IPS-18c (cell line): ENCODE measurements around the gene FABP6.

Experiments used
- H3K4me3 ChIP-seq: 2 replicates; pipeline ENCODE4 v1.7.0; 2013; ENCODE audit warnings: low read depth, mild to moderate bottlenecking, low read length, moderate library complexity; ENCODE audit not compliant: insufficient read depth
- H3K9me3 ChIP-seq: one replicate; pipeline ENCODE4 v1.6.1; 2013; ENCODE audit warnings: mild to moderate bottlenecking, low read length, moderate library complexity; ENCODE audit not compliant: control insufficient read depth, insufficient read depth

FABP6 gene

DNA sequence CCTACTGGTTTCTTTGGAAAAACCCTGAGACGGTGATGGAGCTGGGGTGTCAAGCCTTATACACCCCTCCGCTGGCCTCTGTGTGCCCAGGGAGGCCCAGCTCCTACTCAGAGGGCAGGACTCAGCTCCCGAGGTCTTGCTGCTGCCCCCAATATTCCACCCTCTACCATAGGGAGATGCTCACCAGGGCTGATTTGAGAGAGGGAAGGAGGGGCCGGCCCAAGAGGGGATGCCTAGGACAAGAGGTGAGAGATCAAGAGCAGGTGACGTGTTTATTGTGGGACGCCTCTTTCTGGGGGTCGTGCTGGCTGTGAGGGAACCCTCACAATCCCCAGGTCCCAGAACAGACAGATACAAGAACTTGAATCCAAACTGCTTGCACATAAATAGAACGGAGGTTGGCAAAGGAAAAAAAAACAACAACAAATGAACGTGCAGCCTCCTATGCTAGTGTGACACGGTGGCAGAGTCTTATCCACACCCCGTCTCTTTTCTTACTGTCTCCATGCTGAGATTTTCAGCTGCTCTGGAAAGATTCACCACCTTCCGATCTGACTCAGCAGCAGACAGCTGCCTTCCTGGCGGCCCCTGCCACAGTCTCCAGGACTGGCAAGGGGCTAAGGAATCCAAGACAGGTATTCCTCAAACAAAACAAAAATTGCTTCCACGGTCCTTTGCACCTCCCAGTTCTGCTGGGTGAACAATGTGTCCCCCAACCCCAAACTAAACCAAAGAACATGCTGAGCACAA lies 22.3 kb downstream of the FABP6 start:
- no peak overlapping the region for H3K4me3 ChIP-seq
- no peaks in the 10 kb centered on the region for H3K9me3 ChIP-seq

DNA sequence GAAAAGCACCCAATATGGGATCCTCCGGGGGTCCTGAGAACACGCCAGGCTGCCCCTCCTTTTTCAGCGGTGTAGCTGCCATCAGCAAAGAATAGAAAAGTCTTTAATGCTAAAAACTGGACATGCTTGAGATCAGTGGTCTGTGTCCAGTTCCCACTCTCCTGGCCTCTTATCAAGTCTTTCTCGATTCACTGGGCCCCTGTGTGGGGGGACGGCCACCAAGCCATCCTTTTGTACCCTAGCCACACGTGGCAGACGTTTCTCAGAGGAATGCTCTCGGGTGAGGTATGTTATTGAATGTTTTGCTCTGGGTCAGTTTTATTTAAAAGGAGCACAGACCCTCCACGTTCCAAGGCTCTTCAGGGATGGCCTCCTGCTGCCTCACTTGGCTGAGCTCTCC lies 23.6 kb downstream of the FABP6 start:
- H3K9me3 ChIP-seq: no peaks in the 10 kb centered on the region

DNA sequence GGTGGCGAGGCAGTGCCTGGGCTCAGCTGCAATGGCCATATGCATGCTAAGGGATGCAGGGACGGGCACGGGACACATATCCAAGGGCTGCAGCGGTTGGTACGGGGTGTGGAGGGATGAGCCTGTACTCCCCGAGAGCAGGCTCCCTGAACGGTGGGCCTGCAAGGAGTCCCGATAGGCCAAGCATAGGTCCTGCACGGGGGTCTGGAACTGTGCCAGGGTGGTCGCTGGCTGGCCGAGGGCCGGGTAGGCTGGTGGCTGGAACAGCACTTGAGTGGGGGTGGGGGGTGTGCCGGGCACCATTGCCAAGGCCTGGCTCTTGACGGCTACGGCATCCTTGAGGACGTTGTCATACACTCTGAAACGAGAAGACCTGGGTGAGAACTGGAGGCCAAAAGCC lies 24.1 kb downstream of the FABP6 start:
- no peaks in the 10 kb centered on the region for H3K9me3 ChIP-seq
- no peak overlapping the region for H3K4me3 ChIP-seq

More for the DNA sequence above, 23.6 kb downstream of the FABP6 start:
- no peak overlapping the region for H3K4me3 ChIP-seq

DNA sequence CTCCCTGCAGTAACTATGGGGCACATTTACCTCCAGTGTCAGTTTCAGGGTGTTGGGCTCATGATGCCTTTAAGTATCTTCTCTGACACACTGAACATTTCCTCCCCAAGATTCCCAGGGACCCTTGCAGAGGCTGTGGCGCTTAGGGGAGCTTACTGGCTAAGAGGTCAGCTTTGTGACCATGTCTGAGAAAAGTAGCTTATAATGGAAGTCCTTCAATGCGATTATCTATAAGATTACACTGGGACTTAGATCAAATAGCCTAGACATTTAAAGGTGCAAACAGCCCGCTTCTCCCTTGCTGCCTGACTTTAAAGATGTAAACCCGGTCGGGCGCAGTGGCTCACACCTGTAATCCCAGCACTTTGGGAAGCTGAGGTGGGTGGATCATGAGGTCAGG lies 25.4 kb downstream of the FABP6 start:
- no peak overlapping the region for H3K4me3 ChIP-seq
- no peaks in the 10 kb centered on the region for H3K9me3 ChIP-seq

GRCh38 chr5:160259341-160259740 lies 30.0 kb downstream of the FABP6 start:
- no peak overlapping the region for H3K4me3 ChIP-seq
- no peaks in the 10 kb centered on the region for H3K9me3 ChIP-seq

DNA sequence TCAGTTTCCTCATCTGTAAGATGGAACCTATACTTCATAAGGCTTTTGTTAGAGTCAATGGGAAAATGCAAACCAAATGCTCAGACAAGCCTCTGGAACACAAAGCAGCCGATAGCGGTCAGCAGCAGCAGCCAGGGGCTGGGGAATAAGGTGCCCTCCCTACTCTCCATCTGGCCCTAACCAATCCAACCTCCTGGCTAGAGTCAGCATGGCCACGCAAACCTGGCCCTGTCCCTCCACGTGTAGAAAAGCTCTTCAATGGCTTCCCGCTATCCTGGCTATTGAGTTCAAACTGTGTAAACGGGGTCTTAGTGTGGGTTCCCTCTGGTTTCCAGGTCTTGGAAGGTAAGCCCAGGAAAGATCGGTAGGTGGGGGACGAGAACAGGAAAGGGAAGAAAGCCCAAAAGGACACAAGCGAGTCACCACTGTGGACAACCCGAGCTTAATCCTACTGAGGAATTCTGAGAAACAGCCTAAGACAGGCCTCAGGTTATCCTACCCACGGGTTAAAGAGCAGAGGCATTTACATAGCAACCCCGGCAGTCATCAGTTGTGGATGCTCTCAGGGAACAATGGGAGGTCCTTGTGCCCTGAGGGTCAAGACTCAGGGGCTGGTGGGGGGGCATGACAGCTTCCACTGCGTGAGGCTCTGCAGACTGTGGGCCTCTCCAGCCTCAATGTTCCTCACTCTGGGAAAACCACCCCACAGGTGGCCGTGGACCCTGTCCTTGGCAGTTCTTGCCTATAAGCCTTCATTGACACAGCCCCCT lies 30.9 kb downstream of the FABP6 start:
- H3K4me3 ChIP-seq: no peak overlapping the region
- no peaks in the 10 kb centered on the region for H3K9me3 ChIP-seq

DNA sequence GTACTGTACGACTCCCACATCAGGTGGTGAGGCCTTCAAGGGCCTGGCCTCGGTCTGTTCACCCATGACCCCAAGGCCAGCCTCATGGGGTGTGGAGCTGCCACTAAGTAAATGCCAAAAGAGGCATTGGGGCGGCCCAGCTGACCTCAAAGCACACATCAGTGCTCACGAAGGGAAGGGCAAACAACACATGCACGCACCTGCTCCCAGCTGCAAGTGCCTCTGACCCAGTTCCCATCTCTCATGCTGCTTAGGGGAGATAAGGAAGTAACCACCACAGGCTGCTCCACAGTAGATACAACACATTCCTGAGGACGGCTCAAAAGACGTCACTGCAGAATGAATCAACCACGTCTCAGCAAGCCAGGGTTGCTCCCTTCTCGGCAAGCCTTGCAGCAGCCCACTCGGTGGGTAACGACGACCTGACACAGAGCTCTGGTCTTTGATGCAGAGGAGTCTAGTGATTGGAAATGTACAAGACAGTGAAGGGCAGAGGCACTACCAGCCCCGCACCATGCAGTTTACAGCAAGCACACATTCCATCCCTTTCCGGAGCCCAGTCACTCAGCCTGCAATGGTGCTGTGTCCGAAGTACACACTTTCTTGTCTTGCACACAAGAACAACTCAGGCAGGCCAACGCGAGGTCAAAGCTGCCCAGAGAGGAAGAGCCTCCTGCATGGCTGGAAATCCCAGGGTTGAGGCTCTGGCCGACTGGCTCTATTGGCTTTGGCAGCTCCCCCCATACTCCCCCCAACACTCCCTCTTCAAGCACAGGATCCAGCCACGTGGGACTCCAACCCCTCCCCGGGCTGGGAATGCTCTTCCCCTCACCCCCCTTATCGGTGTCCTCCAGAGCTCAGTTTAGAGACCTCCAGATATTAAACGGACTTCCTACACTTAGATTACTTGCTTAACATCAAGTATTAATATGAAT lies 31.8 kb downstream of the FABP6 start:
- Histone ChIP-seq H3K4me3 (no peak overlapping the region), H3K9me3 (no peaks in the 10 kb centered on the region)

- H3K4me3 ChIP-seq: no peak overlapping the region
- H3K9me3 ChIP-seq: no peaks in the 10 kb centered on the region
Measured at GRCh38 chr5:160262151-160263074, 33.1 kb downstream of the FABP6 start.

- no peaks in the 10 kb centered on the region for H3K9me3 ChIP-seq
- no peak overlapping the region for H3K4me3 ChIP-seq
Measured at GRCh38 chr5:160263326-160263855, 34.1 kb downstream of the FABP6 start.

GRCh38 chr5:160266044-160266443 lies 36.7 kb downstream of the FABP6 start:
- Histone ChIP-seq H3K4me3 (no peak overlapping the region), H3K9me3 (no peaks in the 10 kb centered on the region)

GRCh38 chr5:160266752-160267345 lies 37.5 kb downstream of the FABP6 start:
- H3K9me3 ChIP-seq: no peaks in the 10 kb centered on the region
- no peak overlapping the region for H3K4me3 ChIP-seq

- no peak overlapping the region for H3K4me3 ChIP-seq
- no peaks in the 10 kb centered on the region for H3K9me3 ChIP-seq
Measured at GRCh38 chr5:160268121-160268520, 38.8 kb downstream of the FABP6 start.

- H3K4me3 ChIP-seq: no peak overlapping the region
- no peaks in the 10 kb centered on the region for H3K9me3 ChIP-seq
Measured at GRCh38 chr5:160269017-160269416, 39.7 kb downstream of the FABP6 start.

GRCh38 chr5:160270704-160271103 lies 41.4 kb downstream of the FABP6 start:
- no peaks in the 10 kb centered on the region for H3K9me3 ChIP-seq
- H3K4me3 ChIP-seq: no peak overlapping the region

- H3K9me3 ChIP-seq: no peaks in the 10 kb centered on the region
- H3K4me3 ChIP-seq: peak overlapping the region; percentile 20; the same call in 1 of the 2 replicates
Measured at GRCh38 chr5:160271396-160271795, 42.1 kb downstream of the FABP6 start.

- H3K9me3 ChIP-seq: no peaks in the 10 kb centered on the region
- peak overlapping the region; percentile 20; the same call in 1 of the 2 replicates for H3K4me3 ChIP-seq
Measured at GRCh38 chr5:160271836-160272235, 42.5 kb downstream of the FABP6 start.
